Astrocyte of the spinal cord (primary cell): ENCODE results near the gene SMAD3.

Experiments used
- DNase-seq: peaks from one replicate; pipeline ENCODE4 v3.0.0; 2011; ENCODE audit warnings: low read depth, low spot score
- H3K4me3 ChIP-seq: 2 replicates; pipeline ENCODE4 v1.5.1; 2011; ENCODE audit warnings: low read depth, mild to moderate bottlenecking, low read length, moderate library complexity
- in situ Hi-C: cut with HindIII; loops from 2 replicates; pipeline ENCODE4 v1.10.0; 2017; ENCODE audit warnings: low sequenced_read_pairs
- TF ChIP-seq, protein P1 (sequence below): IDR thresholded peaks from 2 replicates; pipeline ENCODE4 v1.5.1; 2012; ENCODE audit warnings: low read depth, mild to moderate bottlenecking, low read length, inconsistent platforms

Gene SMAD3

DNA sequence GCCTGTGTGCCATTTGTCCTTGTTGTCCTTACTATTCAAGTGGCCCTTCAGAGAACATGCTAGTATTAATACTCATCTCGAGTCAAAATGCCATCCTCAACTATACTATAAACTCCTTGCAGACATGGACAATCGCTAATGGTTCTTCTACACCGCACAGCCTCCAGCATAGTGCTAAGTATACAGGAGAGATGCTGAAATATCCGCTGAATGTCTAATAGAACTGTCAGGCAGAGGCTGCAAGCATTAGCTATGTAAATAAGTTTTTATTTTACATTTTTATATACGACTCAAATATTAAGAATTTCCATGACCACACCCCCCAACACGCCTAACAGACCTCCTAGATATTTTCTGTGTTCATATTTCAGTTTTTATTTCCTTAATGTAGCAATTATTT, 149.7 kb downstream of the SMAD3 start:
- TF ChIP-seq, protein P1, sequence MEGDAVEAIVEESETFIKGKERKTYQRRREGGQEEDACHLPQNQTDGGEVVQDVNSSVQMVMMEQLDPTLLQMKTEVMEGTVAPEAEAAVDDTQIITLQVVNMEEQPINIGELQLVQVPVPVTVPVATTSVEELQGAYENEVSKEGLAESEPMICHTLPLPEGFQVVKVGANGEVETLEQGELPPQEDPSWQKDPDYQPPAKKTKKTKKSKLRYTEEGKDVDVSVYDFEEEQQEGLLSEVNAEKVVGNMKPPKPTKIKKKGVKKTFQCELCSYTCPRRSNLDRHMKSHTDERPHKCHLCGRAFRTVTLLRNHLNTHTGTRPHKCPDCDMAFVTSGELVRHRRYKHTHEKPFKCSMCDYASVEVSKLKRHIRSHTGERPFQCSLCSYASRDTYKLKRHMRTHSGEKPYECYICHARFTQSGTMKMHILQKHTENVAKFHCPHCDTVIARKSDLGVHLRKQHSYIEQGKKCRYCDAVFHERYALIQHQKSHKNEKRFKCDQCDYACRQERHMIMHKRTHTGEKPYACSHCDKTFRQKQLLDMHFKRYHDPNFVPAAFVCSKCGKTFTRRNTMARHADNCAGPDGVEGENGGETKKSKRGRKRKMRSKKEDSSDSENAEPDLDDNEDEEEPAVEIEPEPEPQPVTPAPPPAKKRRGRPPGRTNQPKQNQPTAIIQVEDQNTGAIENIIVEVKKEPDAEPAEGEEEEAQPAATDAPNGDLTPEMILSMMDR, result no peak
- DNase-seq, result no peak
- H3K4me3 ChIP-seq, result no peak overlapping the region
- in situ Hi-C loops, result no loop called here

DNA sequence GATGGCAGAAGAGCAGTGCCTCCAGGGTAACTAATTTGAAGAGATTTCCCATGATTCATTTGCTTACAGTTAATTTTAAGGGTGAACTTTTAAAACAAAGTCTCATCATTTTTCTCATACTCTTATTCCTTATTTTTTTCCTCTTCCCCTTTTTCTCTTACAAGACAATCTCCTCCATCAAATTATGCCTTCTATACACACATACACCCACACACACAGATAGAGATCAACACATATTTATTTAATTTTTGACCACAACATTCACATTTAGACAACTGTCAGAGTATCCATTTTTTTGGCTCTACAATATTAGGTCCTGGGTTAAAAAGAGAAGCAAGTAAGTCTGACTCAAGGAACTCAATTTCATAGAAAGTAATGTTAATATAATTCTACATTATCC, 151.5 kb downstream of the SMAD3 start:
- H3K4me3 ChIP-seq, result no peak overlapping the region
- in situ Hi-C loops, result no loop called here
- no peak for DNase-seq
- TF ChIP-seq, protein P1, result no peak

DNA sequence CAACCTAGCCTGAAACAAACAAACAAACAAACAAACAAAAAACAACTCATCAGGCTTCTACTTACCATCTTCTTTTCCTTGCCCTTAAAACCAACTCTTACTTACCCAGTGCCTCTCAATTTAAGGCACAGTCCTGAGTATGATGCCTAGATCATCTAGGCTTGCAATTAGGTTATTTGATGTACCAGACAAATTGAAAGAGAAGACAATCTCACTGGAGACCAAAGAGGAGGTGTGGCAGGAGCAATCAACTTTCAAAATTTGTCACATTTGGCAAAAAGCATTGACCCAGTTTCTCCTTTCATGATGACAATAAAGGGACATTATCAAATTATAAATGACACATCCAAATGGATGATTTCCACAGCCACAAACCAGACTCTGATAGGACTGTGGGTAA, 153.0 kb downstream of the SMAD3 start:
- in situ Hi-C loops, result no loop called here
- no peak overlapping the region for H3K4me3 ChIP-seq
- DNase-seq, result no peak
- TF ChIP-seq, protein P1, result no peak

DNA sequence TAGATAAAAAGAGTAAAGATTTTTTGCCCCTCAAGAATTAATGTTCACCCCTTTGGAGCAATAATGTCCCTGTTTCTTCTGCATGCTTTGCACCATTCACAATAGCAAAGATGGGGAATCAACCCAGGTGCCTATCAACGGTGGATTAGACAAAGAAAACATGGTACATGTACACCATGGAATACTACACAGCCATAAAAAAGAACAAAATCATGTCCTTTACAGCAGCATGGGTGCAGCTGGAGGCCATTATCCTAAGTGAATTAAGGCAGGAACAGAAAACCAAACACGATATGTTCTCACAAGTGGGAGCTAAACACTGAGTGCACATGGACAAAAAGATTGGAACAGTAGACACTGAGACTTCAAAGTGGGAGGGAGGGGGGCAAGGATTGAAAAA, 153.9 kb downstream of the SMAD3 start:
- DNase-seq, result no peak
- TF ChIP-seq, protein P1, result no peak
- in situ Hi-C loops, result no loop called here
- H3K4me3 ChIP-seq, result no peak overlapping the region

DNA sequence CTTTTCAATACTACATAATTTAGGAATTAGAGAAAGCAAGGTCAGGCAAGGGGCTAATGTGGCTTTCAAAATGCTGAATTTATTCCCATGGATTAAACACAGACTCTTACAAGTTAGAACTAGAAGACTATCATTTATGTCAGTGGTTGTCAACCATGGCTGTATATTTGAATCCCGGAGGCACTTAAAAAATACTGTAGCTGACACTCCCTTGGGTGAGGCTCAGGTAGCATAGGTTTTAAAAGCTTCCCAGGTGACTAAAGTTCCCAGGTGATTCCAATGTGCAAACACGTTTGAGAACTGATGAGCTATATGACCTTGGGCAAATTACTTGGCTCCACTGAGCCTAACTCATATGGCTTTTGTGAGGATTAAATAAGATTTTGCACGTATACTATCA, 159.5 kb downstream of the SMAD3 start:
- H3K4me3 ChIP-seq, result no peak overlapping the region
- in situ Hi-C loops, result no loop called here
- TF ChIP-seq, protein P1, result no peak
- no peak for DNase-seq

DNA sequence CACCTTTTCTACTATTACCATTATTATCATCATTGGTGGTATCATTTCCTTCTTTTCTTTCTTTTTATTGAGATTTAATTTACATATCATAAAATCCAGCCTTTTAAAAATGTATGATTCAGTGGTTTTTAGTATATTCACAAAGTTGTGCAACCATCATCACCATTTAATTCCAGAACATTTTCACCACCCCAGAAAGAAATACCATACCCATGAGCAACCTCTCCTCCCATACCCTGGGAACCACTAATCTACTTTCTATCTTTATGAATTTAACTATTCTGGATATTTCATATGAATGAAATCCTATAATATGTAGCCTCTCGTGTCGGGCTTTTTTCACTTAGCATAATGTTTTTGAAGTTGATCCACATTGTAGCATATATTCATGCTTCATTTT, 159.9 kb downstream of the SMAD3 start:
- no peak overlapping the region for H3K4me3 ChIP-seq
- in situ Hi-C loops, result no loop called here
- peak; percentile 27 for DNase-seq
- TF ChIP-seq, protein P1, result no peak

DNA sequence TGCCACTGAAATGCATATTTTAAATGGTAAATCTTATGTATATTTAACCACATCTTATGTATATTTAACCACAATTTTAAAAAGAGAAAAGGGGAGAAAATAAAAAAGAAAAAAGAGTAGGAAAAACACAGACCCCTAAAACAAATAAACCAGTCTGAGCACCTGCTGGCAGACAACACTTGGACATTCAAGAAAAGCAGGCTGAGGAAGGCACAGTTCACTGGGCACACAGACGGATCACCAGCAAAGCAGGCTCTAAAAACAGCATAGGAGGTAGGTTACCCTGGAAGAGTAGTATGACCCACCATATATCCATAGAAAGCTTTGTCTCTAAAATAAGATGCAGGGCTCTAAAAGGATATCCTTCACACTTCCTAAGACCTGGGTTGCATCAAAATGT, 162.0 kb downstream of the SMAD3 start:
- in situ Hi-C loops, result no loop called here
- no peak for DNase-seq
- no peak overlapping the region for H3K4me3 ChIP-seq
- TF ChIP-seq, protein P1, result no peak
